DND-41 (cell line): ENCODE measurements around the gene SLC37A2.

Experiments
- CTCF ChIP-seq: IDR thresholded peaks from 2 replicates; pipeline ENCODE4 v1.5.1; 2012; ENCODE audit warnings: borderline replicate concordance, low read length, moderate library complexity, mild to moderate bottlenecking; ENCODE audit not compliant: poor library complexity, severe bottlenecking; ENCODE audit errors: extremely low read depth
- EZH2 ChIP-seq: IDR thresholded peaks from 3 replicates; pipeline ENCODE4 v1.6.1; 2012; ENCODE audit warnings: borderline replicate concordance, low read depth, mild to moderate bottlenecking, moderate library complexity, low read length, inconsistent platforms; ENCODE audit not compliant: severe bottlenecking

GRCh38 chr11:125056931-125057692 is 6.0 kb upstream of the SLC37A2 start:
- no peak for TF ChIP-seq EZH2
- no peak for TF ChIP-seq CTCF
